ENCODE data around the gene CA12. TPM values are rescaled to one million over a fixed set of nuclear protein-coding genes. Genes with fewer than 3 reads are reported as not detected.

CA12 gene
- total and polyA plus RNA-seq, 10 of the 15 experiments (the other 5 are each of a cell fraction or from before 2014, with no cell fraction given) = 0.03 to 0.10 TPM; not detected in 8

DNA sequence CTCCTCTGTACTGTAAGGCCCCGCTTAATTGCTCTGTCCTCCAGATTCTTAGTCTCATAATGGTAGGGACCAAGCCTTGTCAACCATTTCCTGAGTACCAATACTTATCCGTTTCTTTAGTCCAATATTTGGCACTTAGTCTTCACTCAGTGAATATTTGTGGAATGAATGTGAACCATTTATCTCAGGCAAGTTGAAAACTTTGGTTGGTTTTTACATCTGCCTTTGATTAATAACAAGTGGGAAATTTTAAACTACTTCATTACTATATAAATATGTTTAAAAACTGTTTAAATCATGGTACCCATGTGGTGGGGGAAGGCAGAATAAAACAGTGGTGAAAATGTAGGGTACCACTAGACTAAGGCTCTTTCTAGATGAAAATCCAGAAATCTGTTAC, 15.2 kb downstream of the CA12 start:
- Histone ChIP-seq H3K4me3 (no peak overlapping the region), H3K4me1 (ENCODE audit: control insufficient read depth, insufficient read depth, low read length) (peaks cover 5% of the 10 kb centered on the region; the same call in 1 of the 2 replicates), H3K9ac (ENCODE audit: control insufficient read depth, insufficient read depth, low read length) (no peak overlapping the region), H3K27me3 (replicated peaks in 1 of 2; ENCODE audit: control insufficient read depth in 2 of 2, insufficient read depth in 2 of 2, low read length in 1 of 2) (peaks cover 0 to under 1% of the 10 kb centered on the region in 2 experiments; a peak in 1 of 4 replicates), H3K79me2 (ENCODE audit: control insufficient read depth, insufficient read depth, low read length) (no peaks in the 10 kb centered on the region), H3K27ac (ENCODE audit: control insufficient read depth, insufficient read depth) (no peak overlapping the region), H3K9me3 (replicated peaks; ENCODE audit: control insufficient read depth, insufficient read depth, low read length) (no peaks in the 10 kb centered on the region), H3K4me2 (ENCODE audit: control insufficient read depth, insufficient read depth) (no peak overlapping the region), H4K20me1 (ENCODE audit: control insufficient read depth, insufficient read depth) (no peaks in the 10 kb centered on the region), H3K36me3 (ENCODE audit: control insufficient read depth in 2 of 2, insufficient read depth in 2 of 2, low read length in 1 of 2) (no peaks in the 10 kb centered on the region), H2AFZ (ENCODE audit: control insufficient read depth, low read depth, low read length) (no peak overlapping the region)
- ChIA-PET RAD21 (ENCODE audit: unreplicated experiment) (no interaction called here), CTCF (no interaction called here), SMC1A (ENCODE audit: uncharacterized antibody, unreplicated experiment) (no interaction called here), POLR2A (no interaction called here)
- no peak for FAIRE-seq
- TF ChIP-seq SUPT20H (IDR thresholded peaks at IDR 0.05; ENCODE audit: borderline replicate concordance, control insufficient read depth, low read depth, low read length) = no peak
- no peak for TF ChIP-seq EP300 (IDR thresholded peaks at IDR 0.05; ENCODE audit: borderline replicate concordance in 1 of 2, control insufficient read depth in 1 of 2, low read depth in 2 of 2, low read length in 2 of 2)
- TF ChIP-seq KLF5 (IDR thresholded peaks at IDR 0.05; ENCODE audit: partially characterized antibody) = no peak
- no peak for TF ChIP-seq POLR2A (IDR thresholded peaks at IDR 0.05; ENCODE audit: low read depth, low read length)
- no peak for TF ChIP-seq SREBF1 (IDR thresholded peaks at IDR 0.05; ENCODE audit: low read length)
- no peak for TF ChIP-seq ZNF217 (IDR thresholded peaks at IDR 0.05)
- no peak for TF ChIP-seq HDAC2 (IDR thresholded peaks at IDR 0.05)
- TF ChIP-seq RAD51 (IDR thresholded peaks at IDR 0.05) = no peak
- TF ChIP-seq ZNF207 (IDR thresholded peaks at IDR 0.05; ENCODE audit: borderline replicate concordance) = no peak
- no peak for TF ChIP-seq CBX3 (IDR thresholded peaks at IDR 0.05; ENCODE audit: borderline replicate concordance, low read depth)
- TF ChIP-seq MYB (IDR thresholded peaks at IDR 0.05; ENCODE audit: borderline replicate concordance, low read depth, low read length) = no peak
- TF ChIP-seq SIX5 (IDR thresholded peaks at IDR 0.05; ENCODE audit: low read depth, low read length, severe bottlenecking) = no peak
- WGBS (ENCODE audit: insufficient coverage, insufficient replicate concordance, low lambda C conversion rate, missing lambda C conversion rate) = 58% methylated on average over 2 of the region's 2 CpGs
- ATAC-seq = no peak
- in situ Hi-C loops (cut with MboI) (no loop called here), intact Hi-C loops (cut with micrococcal nuclease; ENCODE audit: unreplicated experiment) (no loop called here)
- no TSS peak for BruUV-seq (replicated peaks)
- no peak for DNase-seq (ENCODE audit: low read depth, low spot score)
